ENCODE data around the gene OSM. TPM values are rescaled to one million over a fixed set of nuclear protein-coding genes. Genes with fewer than 3 reads are reported as not detected.

The OSM gene
- total RNA-seq, 4 donors from 2014 or later: 0.19 to 5.7 (median 0.19) TPM; not detected in 1

GRCh38 chr22:30282616-30283046 is 16.0 kb upstream of the OSM start:
- TF ChIP-seq CTCF (IDR thresholded peaks at IDR 0.05) (no peak), POLR2A (IDR thresholded peaks at IDR 0.05) (no peak)
- 35 to 76% methylated on average over 2 of the region's 7 CpGs for WGBS, 2 donors
- no peak for DNase-seq

DNA sequence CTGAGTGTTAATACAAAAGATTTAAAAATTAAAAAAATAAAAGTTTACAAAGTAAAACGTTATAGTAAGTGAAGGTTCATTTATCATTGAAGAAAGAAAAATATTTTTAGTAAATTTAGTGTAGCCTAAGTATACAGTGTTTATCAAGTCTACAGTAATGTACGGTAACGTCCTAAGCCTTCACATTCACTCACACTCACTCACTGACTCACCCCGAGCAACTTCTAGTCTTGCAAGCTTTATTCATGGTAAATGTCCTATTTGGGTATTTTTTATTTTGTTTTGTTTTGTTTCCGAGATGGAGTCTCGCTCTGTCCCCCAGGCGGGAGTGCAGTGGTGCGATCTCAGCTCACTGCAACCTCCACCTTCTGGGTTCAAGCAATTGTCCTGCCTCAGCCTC is 13.9 kb upstream of the OSM start:
- peaks cover 5 to 36% (median 6%) of the 10 kb centered on the region in 3 donors for H3K36me3 ChIP-seq
- intact Hi-C loops (cut with DNase I): no loop called here
- no peak for TF ChIP-seq POLR2A (IDR thresholded peaks at IDR 0.05)
- TF ChIP-seq CTCF (IDR thresholded peaks at IDR 0.05): no peak
- 75 to 78% methylated on average over 8 of the region's 8 CpGs for WGBS, 2 donors
- no peaks in the 10 kb centered on the region for H3K9me3 ChIP-seq
- no peak overlapping the region for H3K27ac ChIP-seq
- no peak overlapping the region for H3K4me3 ChIP-seq
- H3K27me3 ChIP-seq: no peaks in the 10 kb centered on the region
- H3K4me1 ChIP-seq: peaks cover 22 to 46% (median 38%) of the 10 kb centered on the region in 3 donors
- DNase-seq: no peak

More at GRCh38 chr22:30282616-30283046, 16.0 kb upstream of the OSM start:
- Histone ChIP-seq H3K4me1 (peaks cover 22 to 43% (median 22%) of the 10 kb centered on the region in 3 donors), H3K27ac (no peak overlapping the region), H3K9me3 (no peaks in the 10 kb centered on the region), H3K27me3 (no peaks in the 10 kb centered on the region), H3K36me3 (peaks cover 7 to 55% (median 8%) of the 10 kb centered on the region in 3 donors), H3K4me3 (no peak overlapping the region)
- intact Hi-C loops (cut with DNase I): no loop called here

DNA sequence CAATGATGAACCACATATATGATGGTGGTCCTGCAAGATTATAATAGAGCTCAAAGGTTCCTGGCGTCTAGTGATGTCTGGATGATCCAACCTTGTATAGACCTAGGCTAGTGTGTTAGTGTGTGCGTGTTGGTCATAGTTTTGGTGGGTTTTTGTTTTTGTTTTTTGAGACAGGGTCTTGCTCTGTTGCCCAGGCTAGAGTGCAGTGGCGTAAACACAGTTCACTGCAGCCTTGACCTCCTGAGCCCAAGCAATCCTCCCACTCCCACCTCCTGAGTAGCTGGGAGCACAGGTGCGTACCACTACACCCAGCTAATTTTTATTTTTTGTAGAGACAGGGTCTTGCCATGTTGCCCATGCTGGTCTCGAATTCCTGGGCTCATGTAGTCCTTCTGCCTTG is 13.3 kb upstream of the OSM start:
- 84 to 86% methylated on average over 4 to 5 of the region's 5 CpGs for WGBS, 2 donors
- Histone ChIP-seq H3K36me3 (peaks cover 0 to 30% (median 0%) of the 10 kb centered on the region in 3 donors), H3K27ac (no peak overlapping the region), H3K4me1 (peaks cover 23 to 51% (median 38%) of the 10 kb centered on the region in 3 donors), H3K27me3 (no peaks in the 10 kb centered on the region), H3K9me3 (no peaks in the 10 kb centered on the region), H3K4me3 (no peak overlapping the region)
- TF ChIP-seq CTCF (IDR thresholded peaks at IDR 0.05): no peak
- no peak for TF ChIP-seq POLR2A (IDR thresholded peaks at IDR 0.05)
- intact Hi-C loops (cut with DNase I): no loop called here
- DNase-seq: no peak

DNA sequence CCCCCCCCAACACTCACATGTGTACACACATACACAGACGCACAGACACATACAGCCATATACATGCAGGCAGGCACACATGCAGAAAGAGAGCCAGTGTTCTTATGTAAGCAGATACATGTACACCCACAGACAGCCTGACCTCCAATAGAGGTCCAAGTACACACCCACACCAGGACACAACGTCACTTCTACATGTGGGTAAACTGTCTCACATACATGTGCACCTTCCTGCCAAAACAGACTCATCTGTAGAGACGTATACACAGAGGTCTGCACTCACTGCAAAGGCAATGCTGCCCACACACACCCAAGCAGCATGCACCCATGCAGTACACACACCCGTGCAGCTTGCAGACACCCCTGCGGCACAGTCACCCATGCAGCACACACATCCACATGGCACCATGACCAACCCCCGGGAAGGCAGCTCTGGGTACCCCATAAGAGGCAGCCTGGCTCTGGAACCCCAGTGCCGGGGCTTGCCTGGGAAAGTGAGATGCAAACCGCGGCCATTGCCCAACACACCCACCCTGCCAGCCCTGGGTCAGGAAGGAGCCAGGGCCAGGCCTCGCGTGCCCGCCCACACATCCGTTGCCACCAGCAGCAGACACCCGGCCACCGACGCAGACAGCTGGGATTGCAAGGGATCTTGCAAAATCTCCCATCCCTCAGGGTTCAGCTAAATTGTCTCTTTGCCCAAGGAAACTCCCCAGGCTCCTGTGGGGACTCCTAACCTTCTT is 12.6 kb upstream of the OSM start:
- intact Hi-C loops (cut with DNase I): no loop called here
- H3K27ac ChIP-seq: peak overlapping the region in 1 of 4 donors; percentile 87
- no peaks in the 10 kb centered on the region for H3K27me3 ChIP-seq
- H3K4me3 ChIP-seq: no peak overlapping the region
- no peaks in the 10 kb centered on the region for H3K9me3 ChIP-seq
- peaks cover 30 to 59% (median 38%) of the 10 kb centered on the region in 3 donors for H3K4me1 ChIP-seq
- 26 to 44% methylated on average over 5 to 9 of the region's 16 CpGs for WGBS, 2 donors
- no peak for TF ChIP-seq CTCF (IDR thresholded peaks at IDR 0.05)
- no peak for TF ChIP-seq POLR2A (IDR thresholded peaks at IDR 0.05)
- H3K36me3 ChIP-seq: peaks cover 0 to 23% (median 0%) of the 10 kb centered on the region in 3 donors
- no peak for DNase-seq

GRCh38 chr22:30277547-30278344 is 11.1 kb upstream of the OSM start:
- Histone ChIP-seq H3K4me3 (no peak overlapping the region), H3K36me3 (peaks cover 0 to 8% (median 0%) of the 10 kb centered on the region in 3 donors), H3K27me3 (no peaks in the 10 kb centered on the region), H3K9me3 (no peaks in the 10 kb centered on the region), H3K27ac (peak overlapping the region; percentile 67 to 87 (median 82)), H3K4me1 (peaks cover 30 to 69% (median 38%) of the 10 kb centered on the region in 3 donors)
- intact Hi-C loops (cut with DNase I): no loop called here
- TF ChIP-seq CTCF (IDR thresholded peaks at IDR 0.05): no peak
- no peak for TF ChIP-seq POLR2A (IDR thresholded peaks at IDR 0.05)
- DNase-seq: no peak
- 26 to 32% methylated on average over 9 to 12 of the region's 14 CpGs for WGBS, 2 donors
